ENCODE measurements around the gene PRMT7.

The PRMT7 gene

GRCh38 chr16:68309799-68310198, 1.0 kb upstream of the PRMT7 start:
- no peak for DNase-seq

GRCh38 chr16:68310437-68310773, 414 bp upstream of the PRMT7 start:
- no peak for DNase-seq

GRCh38 chr16:68313116-68313515, 2.3 kb downstream of the PRMT7 start:
- DNase-seq = no peak

- DNase-seq = no peak
Observed at GRCh38 chr16:68319185-68319908, 8.5 kb downstream of the PRMT7 start.

GRCh38 chr16:68324336-68324735, 13.5 kb downstream of the PRMT7 start:
- no peak for DNase-seq

- DNase-seq = no peak
Observed at GRCh38 chr16:68324780-68325357, 14.1 kb downstream of the PRMT7 start.

GRCh38 chr16:68328151-68328859, 17.5 kb downstream of the PRMT7 start:
- DNase-seq = no peak

- DNase-seq = no peak
Observed at GRCh38 chr16:68328860-68329390, 18.1 kb downstream of the PRMT7 start.

- no peak for DNase-seq
Observed at GRCh38 chr16:68331879-68332410, 21.1 kb downstream of the PRMT7 start.

GRCh38 chr16:68332411-68333121, 21.7 kb downstream of the PRMT7 start:
- DNase-seq = no peak

- DNase-seq = no peak
Observed at GRCh38 chr16:68335175-68335574, 24.4 kb downstream of the PRMT7 start.

- DNase-seq = no peak
Observed at GRCh38 chr16:68338326-68339119, 27.7 kb downstream of the PRMT7 start.

GRCh38 chr16:68339214-68339613, 28.4 kb downstream of the PRMT7 start:
- no peak for DNase-seq

GRCh38 chr16:68342620-68343019, 31.8 kb downstream of the PRMT7 start:
- DNase-seq = no peak

GRCh38 chr16:68343137-68343536, 32.3 kb downstream of the PRMT7 start:
- no peak for DNase-seq

- no peak for DNase-seq
Observed at GRCh38 chr16:68344252-68344651, 33.4 kb downstream of the PRMT7 start.

GRCh38 chr16:68345351-68345810, 34.6 kb downstream of the PRMT7 start:
- no peak for DNase-seq

- DNase-seq = no peak
Observed at GRCh38 chr16:68345958-68346635, 35.3 kb downstream of the PRMT7 start.

- no peak for DNase-seq
Observed at GRCh38 chr16:68346892-68347480, 36.2 kb downstream of the PRMT7 start.

GRCh38 chr16:68347605-68348004, 36.8 kb downstream of the PRMT7 start:
- DNase-seq = no peak

All from activated gamma-delta T cell (primary cell).